ENCODE measurements around the gene VRK1.

The VRK1 gene

GRCh38 chr14:96914571-96915128 lies 117.5 kb downstream of the VRK1 start:
- Histone ChIP-seq H3K4me3 (no peak overlapping the region), H3K9me3 (ENCODE audit: low read depth, low read length) (no peaks in the 10 kb centered on the region; the same call in 1 of the 2 replicates)

GRCh38 chr14:96915478-96915877 lies 118.3 kb downstream of the VRK1 start:
- Histone ChIP-seq H3K4me3 (no peak overlapping the region), H3K9ac (ENCODE audit: insufficient read length) (no peak overlapping the region), H3K36me3 (ENCODE audit: insufficient read depth, low read length) (no peaks in the 10 kb centered on the region), H3K9me3 (ENCODE audit: low read depth, low read length) (no peaks in the 10 kb centered on the region), H3K27ac (no peak overlapping the region)
- TF ChIP-seq POLR2AphosphoS5 (IDR thresholded peaks at IDR 0.05; ENCODE audit: borderline replicate concordance, low read depth, low read length) (no peak), EZH2 (IDR thresholded peaks at IDR 0.05) (no peak), FOXP2 (optimal IDR thresholded peaks at IDR 0.05; ENCODE audit: control extremely low read depth, extremely low read length, insufficient read depth) (no peak)
- no peak for DNase-seq (ENCODE audit: low read depth, low spot score)

More at GRCh38 chr14:96914571-96915128, 117.5 kb downstream of the VRK1 start:
- H3K27ac ChIP-seq = no peak overlapping the region
- peaks cover 5% of the 10 kb centered on the region for H3K36me3 ChIP-seq (ENCODE audit: insufficient read depth, low read length)
- no peak for TF ChIP-seq EZH2 (IDR thresholded peaks at IDR 0.05)
- TF ChIP-seq FOXP2 (optimal IDR thresholded peaks at IDR 0.05; ENCODE audit: control extremely low read depth, extremely low read length, insufficient read depth) = no peak
- TF ChIP-seq POLR2AphosphoS5 (IDR thresholded peaks at IDR 0.05; ENCODE audit: borderline replicate concordance, low read depth, low read length) = no peak
- DNase-seq (ENCODE audit: low read depth, low spot score) = no peak
- H3K9ac ChIP-seq (ENCODE audit: insufficient read length) = no peak overlapping the region

GRCh38 chr14:96916751-96917150 lies 119.6 kb downstream of the VRK1 start:
- peaks cover 2% of the 10 kb centered on the region; the same call in 1 of the 2 replicates for H3K36me3 ChIP-seq (ENCODE audit: insufficient read depth, low read length)
- no peaks in the 10 kb centered on the region for H3K9me3 ChIP-seq (ENCODE audit: low read depth, low read length)
- H3K4me3 ChIP-seq = no peak overlapping the region
- no peak overlapping the region for H3K9ac ChIP-seq (ENCODE audit: insufficient read length)
- DNase-seq (ENCODE audit: low read depth, low spot score) = no peak
- no peak overlapping the region for H3K27ac ChIP-seq
- TF ChIP-seq FOXP2 (optimal IDR thresholded peaks at IDR 0.05; ENCODE audit: control extremely low read depth, extremely low read length, insufficient read depth) = no peak
- no peak for TF ChIP-seq EZH2 (IDR thresholded peaks at IDR 0.05)
- TF ChIP-seq POLR2AphosphoS5 (IDR thresholded peaks at IDR 0.05; ENCODE audit: borderline replicate concordance, low read depth, low read length) = no peak

GRCh38 chr14:96917442-96917963 lies 120.3 kb downstream of the VRK1 start:
- Histone ChIP-seq H3K27ac (no peak overlapping the region), H3K36me3 (ENCODE audit: insufficient read depth, low read length) (peaks cover 6% of the 10 kb centered on the region; the same call in 1 of the 2 replicates), H3K4me3 (no peak overlapping the region), H3K9me3 (ENCODE audit: low read depth, low read length) (no peaks in the 10 kb centered on the region), H3K9ac (ENCODE audit: insufficient read length) (no peak overlapping the region)
- DNase-seq (ENCODE audit: low read depth, low spot score) = no peak
- TF ChIP-seq EZH2 (IDR thresholded peaks at IDR 0.05) = no peak
- no peak for TF ChIP-seq POLR2AphosphoS5 (IDR thresholded peaks at IDR 0.05; ENCODE audit: borderline replicate concordance, low read depth, low read length)
- TF ChIP-seq FOXP2 (optimal IDR thresholded peaks at IDR 0.05; ENCODE audit: control extremely low read depth, extremely low read length, insufficient read depth) = no peak

- Histone ChIP-seq H3K9me3 (ENCODE audit: low read depth, low read length) (no peaks in the 10 kb centered on the region), H3K9ac (ENCODE audit: insufficient read length) (no peak overlapping the region), H3K27ac (peak overlapping the region; percentile 70), H3K36me3 (ENCODE audit: insufficient read depth, low read length) (peaks cover 9% of the 10 kb centered on the region; the same call in 1 of the 2 replicates), H3K4me3 (no peak overlapping the region; the same call in 1 of the 2 replicates)
- DNase-seq (ENCODE audit: low read depth, low spot score) = peak; percentile 44
- TF ChIP-seq POLR2AphosphoS5 (IDR thresholded peaks at IDR 0.05; ENCODE audit: borderline replicate concordance, low read depth, low read length) (no peak), EZH2 (IDR thresholded peaks at IDR 0.05) (no peak), FOXP2 (optimal IDR thresholded peaks at IDR 0.05; ENCODE audit: control extremely low read depth, extremely low read length, insufficient read depth) (no peak)
Measured at GRCh38 chr14:96920023-96920422, 122.8 kb downstream of the VRK1 start.

DNA sequence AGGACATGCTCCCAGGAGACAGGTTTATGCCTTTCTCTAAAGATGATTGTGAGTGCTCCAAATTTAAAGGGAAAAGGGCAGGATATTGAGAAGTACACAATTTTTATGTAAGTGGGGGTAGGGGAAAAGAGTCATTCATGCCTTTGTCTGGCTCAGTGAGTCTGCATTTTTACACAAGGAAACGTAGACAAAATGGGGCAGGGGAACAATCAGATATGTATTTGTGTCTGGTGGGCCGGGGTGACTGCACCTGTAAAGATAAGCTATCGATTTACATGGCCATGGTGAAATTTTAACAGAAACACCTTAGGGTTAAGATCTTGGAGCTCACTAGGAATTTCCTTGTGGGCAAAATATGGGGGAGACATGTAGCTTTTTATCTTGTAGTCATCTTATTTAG lies 123.6 kb downstream of the VRK1 start:
- Histone ChIP-seq H3K27ac (peak overlapping the region; percentile 70), H3K9ac (ENCODE audit: insufficient read length) (no peak overlapping the region), H3K36me3 (ENCODE audit: insufficient read depth, low read length) (peaks cover 9% of the 10 kb centered on the region; the same call in 1 of the 2 replicates), H3K4me3 (no peak overlapping the region), H3K9me3 (ENCODE audit: low read depth, low read length) (no peaks in the 10 kb centered on the region)
- no peak for DNase-seq (ENCODE audit: low read depth, low spot score)
- no peak for TF ChIP-seq FOXP2 (optimal IDR thresholded peaks at IDR 0.05; ENCODE audit: control extremely low read depth, extremely low read length, insufficient read depth)
- no peak for TF ChIP-seq POLR2AphosphoS5 (IDR thresholded peaks at IDR 0.05; ENCODE audit: borderline replicate concordance, low read depth, low read length)
- TF ChIP-seq EZH2 (IDR thresholded peaks at IDR 0.05) = no peak

GRCh38 chr14:96922986-96923385 lies 125.8 kb downstream of the VRK1 start:
- Histone ChIP-seq H3K4me3 (no peak overlapping the region), H3K36me3 (ENCODE audit: insufficient read depth, low read length) (peaks cover 9% of the 10 kb centered on the region; the same call in 1 of the 2 replicates), H3K27ac (no peak overlapping the region), H3K9ac (ENCODE audit: insufficient read length) (no peak overlapping the region), H3K9me3 (ENCODE audit: low read depth, low read length) (no peaks in the 10 kb centered on the region)
- DNase-seq (ENCODE audit: low read depth, low spot score) = no peak
- TF ChIP-seq POLR2AphosphoS5 (IDR thresholded peaks at IDR 0.05; ENCODE audit: borderline replicate concordance, low read depth, low read length) (no peak), FOXP2 (optimal IDR thresholded peaks at IDR 0.05; ENCODE audit: control extremely low read depth, extremely low read length, insufficient read depth) (no peak), EZH2 (IDR thresholded peaks at IDR 0.05) (no peak)

DNA sequence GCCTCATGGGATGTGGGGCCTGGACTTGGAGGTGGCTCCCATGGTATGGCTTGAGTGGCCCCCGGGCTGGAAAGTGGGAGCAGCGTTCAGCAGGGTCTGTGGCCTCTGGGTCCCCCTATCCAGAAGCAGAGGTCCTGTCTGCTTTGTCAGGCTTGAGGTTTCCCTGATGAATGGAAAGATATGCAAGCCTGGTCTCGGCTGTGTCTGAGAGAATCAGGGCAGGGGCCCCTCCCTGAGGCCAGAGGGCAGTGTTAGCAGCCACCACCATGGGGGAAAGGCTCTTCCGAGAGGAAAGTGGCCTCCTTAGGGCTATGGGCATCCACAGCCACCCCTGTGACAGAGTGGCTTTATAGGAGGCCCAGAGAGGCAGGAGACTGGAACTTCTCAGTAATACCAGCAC lies 128.2 kb downstream of the VRK1 start:
- Histone ChIP-seq H3K9me3 (ENCODE audit: low read depth, low read length) (no peaks in the 10 kb centered on the region), H3K9ac (ENCODE audit: insufficient read length) (no peak overlapping the region), H3K27ac (no peak overlapping the region), H3K36me3 (ENCODE audit: insufficient read depth, low read length) (peaks cover 9% of the 10 kb centered on the region; the same call in 1 of the 2 replicates), H3K4me3 (no peak overlapping the region)
- TF ChIP-seq EZH2 (IDR thresholded peaks at IDR 0.05) (no peak), POLR2AphosphoS5 (IDR thresholded peaks at IDR 0.05; ENCODE audit: borderline replicate concordance, low read depth, low read length) (no peak), FOXP2 (optimal IDR thresholded peaks at IDR 0.05; ENCODE audit: control extremely low read depth, extremely low read length, insufficient read depth) (no peak)
- no peak for DNase-seq (ENCODE audit: low read depth, low spot score)

Data from SK-N-MC (cell line).